ENCODE results near the gene NAPG. TPM values are rescaled to one million over a fixed set of nuclear protein-coding genes. Genes with fewer than 3 reads are reported as not detected.

The NAPG gene
- total RNA-seq: 32.4 and 42.5 TPM in 2 replicates

GRCh38 chr18:10525697-10526560, at the start of gene NAPG:
TSS of gene NAPG (plus strand) at chr18:10526027. CDS start at chr18:10526103, 76 bp downstream.

Other genes with a start within 250 kb of the NAPG start
- gene APCDD1, start 71.4 kb upstream of the NAPG start, total RNA-seq: 0.96 and 8.2 TPM in 2 replicates

Measured in smooth muscle cell of the pulmonary artery (primary cell).